ENCODE results near the gene CAMKMT.

GRCh38 chr2:44730593-44730992 is 368.8 kb downstream of the CAMKMT start:
- TF ChIP-seq CTCF (IDR thresholded peaks at IDR 0.05) (no peak), EZH2 (IDR thresholded peaks at IDR 0.05; ENCODE audit: borderline replicate concordance, insufficient read depth, low read depth, low read length, poor library complexity, severe bottlenecking) (no peak)

Measured in B cell (primary cell).